ENCODE data around the gene PCSK9. TPM values are rescaled to one million over a fixed set of nuclear protein-coding genes. Genes with fewer than 3 reads are reported as not detected.

The PCSK9 gene
- total RNA-seq, 1 donor from 2014 or later, result 23.7 TPM

DNA sequence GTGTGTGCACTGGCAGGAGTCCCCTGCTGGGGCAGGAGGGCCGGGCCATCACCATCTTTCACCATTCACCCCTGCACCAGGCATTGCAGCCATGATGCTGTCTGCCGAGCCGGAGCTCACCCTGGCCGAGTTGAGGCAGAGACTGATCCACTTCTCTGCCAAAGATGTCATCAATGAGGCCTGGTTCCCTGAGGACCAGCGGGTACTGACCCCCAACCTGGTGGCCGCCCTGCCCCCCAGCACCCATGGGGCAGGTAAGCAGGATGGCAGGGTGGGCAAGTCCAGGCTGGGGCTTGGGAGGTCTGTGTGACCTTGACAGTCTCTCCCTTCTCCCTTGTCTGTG is 18.6 kb downstream of the PCSK9 start:
- no peak overlapping the region for H3K27ac Mint-ChIP-seq (ENCODE audit: unreplicated experiment)
- no peak overlapping the region for H3K4me3 Mint-ChIP-seq
- H3K36me3 Mint-ChIP-seq (ENCODE audit: low read depth), result no peaks in the 10 kb centered on the region
- no peaks in the 10 kb centered on the region for H3K27me3 Mint-ChIP-seq (ENCODE audit: low read depth)
- no peaks in the 10 kb centered on the region for H3K9me3 Mint-ChIP-seq
- TF ChIP-seq, protein P1, sequence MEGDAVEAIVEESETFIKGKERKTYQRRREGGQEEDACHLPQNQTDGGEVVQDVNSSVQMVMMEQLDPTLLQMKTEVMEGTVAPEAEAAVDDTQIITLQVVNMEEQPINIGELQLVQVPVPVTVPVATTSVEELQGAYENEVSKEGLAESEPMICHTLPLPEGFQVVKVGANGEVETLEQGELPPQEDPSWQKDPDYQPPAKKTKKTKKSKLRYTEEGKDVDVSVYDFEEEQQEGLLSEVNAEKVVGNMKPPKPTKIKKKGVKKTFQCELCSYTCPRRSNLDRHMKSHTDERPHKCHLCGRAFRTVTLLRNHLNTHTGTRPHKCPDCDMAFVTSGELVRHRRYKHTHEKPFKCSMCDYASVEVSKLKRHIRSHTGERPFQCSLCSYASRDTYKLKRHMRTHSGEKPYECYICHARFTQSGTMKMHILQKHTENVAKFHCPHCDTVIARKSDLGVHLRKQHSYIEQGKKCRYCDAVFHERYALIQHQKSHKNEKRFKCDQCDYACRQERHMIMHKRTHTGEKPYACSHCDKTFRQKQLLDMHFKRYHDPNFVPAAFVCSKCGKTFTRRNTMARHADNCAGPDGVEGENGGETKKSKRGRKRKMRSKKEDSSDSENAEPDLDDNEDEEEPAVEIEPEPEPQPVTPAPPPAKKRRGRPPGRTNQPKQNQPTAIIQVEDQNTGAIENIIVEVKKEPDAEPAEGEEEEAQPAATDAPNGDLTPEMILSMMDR (conservative IDR thresholded peaks at IDR 0.05), result no peak
- no peaks in the 10 kb centered on the region for H3K4me1 Mint-ChIP-seq
- no peak for DNase-seq (ENCODE audit: low read depth, low spot score)

DNA sequence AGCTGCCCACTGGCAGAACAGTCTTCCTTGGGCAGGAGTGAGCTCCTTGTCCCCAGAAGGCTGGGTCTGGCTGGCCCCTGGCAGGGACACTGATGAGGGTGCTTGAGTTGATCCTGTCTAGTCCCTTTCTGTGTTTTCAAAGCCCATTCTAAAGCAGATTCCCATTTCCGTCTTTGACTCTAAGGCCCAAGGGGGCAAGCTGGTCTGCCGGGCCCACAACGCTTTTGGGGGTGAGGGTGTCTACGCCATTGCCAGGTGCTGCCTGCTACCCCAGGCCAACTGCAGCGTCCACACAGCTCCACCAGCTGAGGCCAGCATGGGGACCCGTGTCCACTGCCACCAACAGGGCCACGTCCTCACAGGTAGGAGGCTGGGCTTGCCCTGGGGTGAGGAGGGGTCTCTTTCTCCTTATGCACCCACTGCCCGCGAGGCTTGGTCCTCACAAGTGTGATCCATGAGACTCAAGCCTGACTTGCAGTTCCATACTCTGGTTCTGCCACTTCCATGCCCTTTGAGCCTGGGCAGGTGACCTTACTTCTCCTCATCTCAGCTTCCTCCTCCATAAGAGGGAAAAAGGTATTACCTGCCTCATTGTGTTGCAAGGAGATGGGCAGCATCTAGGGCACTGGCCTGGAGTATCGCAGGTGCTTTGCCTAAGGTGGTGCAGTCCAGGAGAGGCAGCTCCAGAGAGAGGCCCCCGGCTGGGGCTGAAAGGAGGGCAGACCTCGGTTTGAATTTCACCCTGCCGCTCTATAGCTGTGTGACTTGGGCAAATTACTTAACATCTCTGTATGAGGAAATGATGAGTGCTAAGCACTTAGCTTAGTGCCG is 20.2 kb downstream of the PCSK9 start:
- Mint-ChIP-seq H3K27ac (ENCODE audit: unreplicated experiment) (no peak overlapping the region), H3K9me3 (no peaks in the 10 kb centered on the region), H3K36me3 (ENCODE audit: low read depth) (no peaks in the 10 kb centered on the region), H3K27me3 (ENCODE audit: low read depth) (no peaks in the 10 kb centered on the region), H3K4me3 (no peak overlapping the region), H3K4me1 (no peaks in the 10 kb centered on the region)
- TF ChIP-seq, protein P1 (conservative IDR thresholded peaks at IDR 0.05), result no peak
- no peak for DNase-seq (ENCODE audit: low read depth, low spot score)

DNA sequence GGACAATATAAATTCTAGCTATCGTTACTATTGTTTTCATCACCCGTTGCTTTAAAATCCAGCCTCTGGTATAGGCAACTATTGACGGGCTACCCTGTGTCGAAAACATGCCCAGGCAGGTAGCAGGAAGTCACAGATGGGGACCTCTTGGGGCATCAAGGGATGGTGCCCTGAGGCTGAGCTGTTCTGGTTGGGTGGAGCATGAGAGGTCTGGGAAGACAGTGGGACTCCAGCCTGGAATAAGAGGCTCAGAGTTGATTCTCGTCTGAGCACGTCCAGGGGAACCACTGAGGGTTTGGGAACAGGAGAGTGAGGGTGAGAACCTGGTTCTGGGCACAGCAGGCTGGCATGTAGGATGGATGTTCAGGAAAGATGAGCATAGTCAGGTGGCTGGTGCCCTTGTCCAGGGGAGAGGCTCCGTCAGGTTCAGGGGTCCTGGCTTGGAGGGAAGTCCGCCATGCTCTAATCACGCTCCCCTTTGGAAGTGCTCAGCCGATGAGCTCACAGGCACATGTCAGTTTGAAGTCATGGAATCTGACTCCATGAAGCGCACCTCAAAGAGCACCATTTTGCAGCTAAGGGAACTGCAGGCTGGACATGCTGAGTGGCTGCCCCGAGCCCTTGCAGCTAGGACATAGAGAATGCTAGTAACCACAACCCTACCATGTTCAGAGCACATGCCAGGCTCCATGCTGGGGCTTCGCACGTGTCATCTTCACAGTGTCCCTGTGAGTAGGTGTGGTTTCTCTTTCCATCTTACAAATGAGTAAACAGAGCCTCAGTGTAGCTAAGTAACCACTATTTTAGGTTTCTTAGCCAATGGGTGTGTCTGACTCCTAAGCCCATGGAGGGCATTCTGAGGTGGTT is 21.0 kb downstream of the PCSK9 start:
- H3K27me3 Mint-ChIP-seq (ENCODE audit: low read depth), result no peaks in the 10 kb centered on the region
- no peaks in the 10 kb centered on the region for H3K9me3 Mint-ChIP-seq
- H3K27ac Mint-ChIP-seq (ENCODE audit: unreplicated experiment), result no peak overlapping the region
- DNase-seq (ENCODE audit: low read depth, low spot score), result no peak
- no peak overlapping the region for H3K4me3 Mint-ChIP-seq
- H3K4me1 Mint-ChIP-seq, result no peaks in the 10 kb centered on the region
- TF ChIP-seq, protein P1 (conservative IDR thresholded peaks at IDR 0.05), result no peak
- no peaks in the 10 kb centered on the region for H3K36me3 Mint-ChIP-seq (ENCODE audit: low read depth)

DNA sequence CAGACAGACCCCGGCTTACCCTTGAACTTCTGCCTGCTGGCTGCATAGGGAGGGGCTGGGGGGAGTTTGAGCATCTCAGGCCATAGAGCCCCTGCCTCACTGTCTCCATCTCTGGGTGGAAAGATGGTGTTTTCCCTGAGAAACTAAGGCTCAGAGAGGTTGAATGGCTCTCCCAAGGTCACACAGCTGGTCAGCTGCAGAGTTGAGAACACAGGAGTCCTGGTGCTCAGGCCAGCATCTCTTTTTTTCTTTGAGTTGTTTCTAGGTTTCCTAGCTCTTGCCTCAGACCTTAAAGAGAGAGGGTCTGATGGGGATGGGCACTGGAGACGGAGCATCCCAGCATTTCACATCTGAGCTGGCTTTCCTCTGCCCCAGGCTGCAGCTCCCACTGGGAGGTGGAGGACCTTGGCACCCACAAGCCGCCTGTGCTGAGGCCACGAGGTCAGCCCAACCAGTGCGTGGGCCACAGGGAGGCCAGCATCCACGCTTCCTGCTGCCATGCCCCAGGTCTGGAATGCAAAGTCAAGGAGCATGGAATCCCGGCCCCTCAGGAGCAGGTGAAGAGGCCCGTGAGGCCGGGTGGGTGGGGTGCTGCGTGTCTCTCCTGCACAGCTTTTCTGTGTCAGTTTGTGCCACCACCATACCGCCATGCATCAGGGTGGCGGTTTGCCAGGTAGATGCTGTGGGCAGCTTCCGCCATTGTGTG is 21.8 kb downstream of the PCSK9 start:
- Mint-ChIP-seq H3K4me3 (no peak overlapping the region), H3K27ac (ENCODE audit: unreplicated experiment) (no peak overlapping the region), H3K9me3 (no peaks in the 10 kb centered on the region), H3K36me3 (ENCODE audit: low read depth) (peaks cover 4% of the 10 kb centered on the region), H3K4me1 (no peaks in the 10 kb centered on the region), H3K27me3 (ENCODE audit: low read depth) (no peaks in the 10 kb centered on the region)
- TF ChIP-seq, protein P1 (conservative IDR thresholded peaks at IDR 0.05), result no peak
- DNase-seq (ENCODE audit: low read depth, low spot score), result no peak

DNA sequence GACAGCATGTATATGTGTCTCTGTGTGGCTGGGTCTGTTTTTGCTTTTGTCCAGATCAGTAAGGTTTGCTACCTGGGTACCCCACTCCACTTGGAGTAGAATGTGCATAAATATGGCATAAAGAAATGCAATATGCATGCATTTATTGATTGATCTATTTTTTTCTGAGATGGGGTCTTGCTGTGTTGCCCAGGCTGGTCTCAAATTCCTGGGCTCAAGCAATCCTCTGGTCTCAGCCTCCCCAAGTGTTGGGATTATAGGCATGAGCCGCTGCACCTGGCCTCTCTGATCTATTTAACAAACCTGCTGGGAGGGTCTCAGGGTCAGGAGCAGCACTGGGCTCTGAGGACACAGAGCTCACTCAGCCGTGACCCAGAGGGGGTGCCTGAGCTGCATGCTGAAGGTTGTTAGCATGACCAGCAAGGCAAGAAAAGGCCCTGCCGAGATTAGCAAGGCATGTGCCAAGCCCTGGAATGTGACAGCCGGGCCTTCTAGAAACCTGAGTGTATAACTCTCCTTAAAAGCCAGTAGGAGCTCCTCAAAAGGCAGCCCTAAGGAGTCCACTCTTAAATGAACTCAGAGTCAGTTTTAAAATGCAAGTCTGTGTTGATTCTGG is 22.5 kb downstream of the PCSK9 start:
- H3K9me3 Mint-ChIP-seq, result no peaks in the 10 kb centered on the region
- H3K36me3 Mint-ChIP-seq (ENCODE audit: low read depth), result peaks cover 6% of the 10 kb centered on the region
- no peaks in the 10 kb centered on the region for H3K27me3 Mint-ChIP-seq (ENCODE audit: low read depth)
- H3K4me3 Mint-ChIP-seq, result no peak overlapping the region
- no peaks in the 10 kb centered on the region for H3K4me1 Mint-ChIP-seq
- no peak overlapping the region for H3K27ac Mint-ChIP-seq (ENCODE audit: unreplicated experiment)
- no peak for DNase-seq (ENCODE audit: low read depth, low spot score)
- TF ChIP-seq, protein P1 (conservative IDR thresholded peaks at IDR 0.05), result no peak
